ENCODE measurements around the gene ARRDC1. TPM values are rescaled to one million over a fixed set of nuclear protein-coding genes. Genes with fewer than 3 reads are reported as not detected.
A peak's percentile ranks its signal among the peaks of the same experiment; 100 is the strongest.

The ARRDC1 gene
- total and polyA plus RNA-seq, 8 donors: 20.9 to 161 (median 26.5) TPM

DNA sequence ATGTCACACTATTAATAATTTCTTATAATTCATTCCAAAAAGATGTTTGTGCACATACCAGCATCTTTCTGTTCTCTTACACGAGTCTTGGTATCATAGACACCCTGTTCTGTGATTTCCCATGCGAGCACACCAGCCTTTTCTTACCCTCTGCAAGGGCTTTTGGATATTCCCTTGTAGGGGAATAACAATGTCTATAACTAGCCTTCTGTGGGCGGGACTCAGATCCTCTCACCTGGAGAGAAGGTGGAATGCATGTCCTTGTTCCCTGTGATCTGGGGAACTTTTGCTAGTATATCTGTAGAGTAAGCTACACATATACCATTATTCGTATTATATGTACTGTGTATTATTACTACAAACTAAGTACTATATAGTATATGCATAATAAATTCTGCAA lies 58.1 kb downstream of the ARRDC1 start:
- WGBS, 2 donors: 87% methylated on average over 4 of the region's 4 CpGs
- Histone ChIP-seq H3K36me3 (no peaks in the 10 kb centered on the region), H3K9me3 (no peaks in the 10 kb centered on the region), H3K4me1 (peaks cover 0 to 5% (median 0%) of the 10 kb centered on the region in 3 donors), H3K27ac (no peak overlapping the region), H3K4me3 (no peak overlapping the region), H3K27me3 (no peaks in the 10 kb centered on the region)
- ATAC-seq (no peak), DNase-seq (no peak), FAIRE-seq (no peak)
- intact Hi-C loops (cut with DNase I): no loop called here
- TF ChIP-seq, protein P1, sequence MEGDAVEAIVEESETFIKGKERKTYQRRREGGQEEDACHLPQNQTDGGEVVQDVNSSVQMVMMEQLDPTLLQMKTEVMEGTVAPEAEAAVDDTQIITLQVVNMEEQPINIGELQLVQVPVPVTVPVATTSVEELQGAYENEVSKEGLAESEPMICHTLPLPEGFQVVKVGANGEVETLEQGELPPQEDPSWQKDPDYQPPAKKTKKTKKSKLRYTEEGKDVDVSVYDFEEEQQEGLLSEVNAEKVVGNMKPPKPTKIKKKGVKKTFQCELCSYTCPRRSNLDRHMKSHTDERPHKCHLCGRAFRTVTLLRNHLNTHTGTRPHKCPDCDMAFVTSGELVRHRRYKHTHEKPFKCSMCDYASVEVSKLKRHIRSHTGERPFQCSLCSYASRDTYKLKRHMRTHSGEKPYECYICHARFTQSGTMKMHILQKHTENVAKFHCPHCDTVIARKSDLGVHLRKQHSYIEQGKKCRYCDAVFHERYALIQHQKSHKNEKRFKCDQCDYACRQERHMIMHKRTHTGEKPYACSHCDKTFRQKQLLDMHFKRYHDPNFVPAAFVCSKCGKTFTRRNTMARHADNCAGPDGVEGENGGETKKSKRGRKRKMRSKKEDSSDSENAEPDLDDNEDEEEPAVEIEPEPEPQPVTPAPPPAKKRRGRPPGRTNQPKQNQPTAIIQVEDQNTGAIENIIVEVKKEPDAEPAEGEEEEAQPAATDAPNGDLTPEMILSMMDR (IDR thresholded peaks at IDR 0.05): no peak

DNA sequence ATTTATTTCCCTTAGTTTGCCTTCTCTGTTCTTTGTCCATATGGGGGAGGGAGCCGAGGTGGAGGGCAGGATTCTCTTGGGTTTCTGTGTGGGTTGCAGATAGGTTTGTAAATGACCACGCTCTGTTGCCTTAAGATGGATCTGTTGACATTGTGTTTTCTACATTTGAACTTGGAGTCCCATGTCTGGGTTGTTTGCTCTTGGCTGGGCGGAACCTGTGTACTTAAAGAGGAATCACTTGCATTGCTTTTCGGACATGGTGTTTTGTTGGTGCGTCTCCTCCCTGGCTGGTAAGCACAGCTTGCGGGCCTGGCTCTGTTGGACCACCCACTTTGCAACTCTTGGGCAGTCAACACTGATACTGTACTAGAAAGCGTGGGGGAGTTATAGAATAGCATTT lies 59.2 kb downstream of the ARRDC1 start:
- 46 to 52% methylated on average over 7 of the region's 7 CpGs for WGBS, 2 donors
- DNase-seq (no peak), ATAC-seq (peak in 3 of 4 donors; percentile 17 to 66 (median 22)), FAIRE-seq (no peak)
- intact Hi-C loops (cut with DNase I): no loop called here
- H3K27ac ChIP-seq: no peak overlapping the region
- no peaks in the 10 kb centered on the region for H3K36me3 ChIP-seq
- H3K27me3 ChIP-seq: no peaks in the 10 kb centered on the region
- no peak overlapping the region for H3K4me3 ChIP-seq
- peaks cover 0 to 5% (median 0%) of the 10 kb centered on the region in 3 donors for H3K4me1 ChIP-seq
- TF ChIP-seq, protein P1 (IDR thresholded peaks at IDR 0.05): no peak
- no peaks in the 10 kb centered on the region for H3K9me3 ChIP-seq

Other genes starting within 250 kb of the ARRDC1 start
- 10 to 100 TPM in 3 of 6 donors, 1 to 10 TPM in 3; 8.1 to 16.5 (median 10.4) TPM for gene EXD3, start 182.5 kb upstream of the ARRDC1 start, total RNA-seq
- gene EXD3, start 182.5 kb upstream of the ARRDC1 start, polyA plus RNA-seq: 10 to 100 TPM; 43.1 to 57.3 TPM
- gene NOXA1, start 182.3 kb upstream of the ARRDC1 start, total RNA-seq: 10 to 100 TPM in 3 of 6 donors, 1 to 10 TPM in 3; 6.6 to 15.0 (median 10.0) TPM
- 10 to 100 TPM; 40.0 to 45.5 TPM for gene NOXA1, start 182.3 kb upstream of the ARRDC1 start, polyA plus RNA-seq
- 1 to 10 TPM in 5 of 6 donors, under 1 TPM in 1; 0.98 to 3.8 (median 1.3) TPM for gene ENTPD8, start 164.3 kb upstream of the ARRDC1 start, total RNA-seq
- gene ENTPD8, start 164.3 kb upstream of the ARRDC1 start, polyA plus RNA-seq: 1 to 10 TPM; 3.9 to 4.7 TPM
- 10 to 100 TPM; 22.0 to 34.4 (median 26.3) TPM for gene NSMF, start 146.4 kb upstream of the ARRDC1 start, total RNA-seq
- 10 to 100 TPM; 68.6 to 81.0 TPM for gene NSMF, start 146.4 kb upstream of the ARRDC1 start, polyA plus RNA-seq
- 10 to 100 TPM in 5 of 6 donors, 1 to 10 TPM in 1; 7.1 to 23.8 (median 17.7) TPM for gene PNPLA7, start 55.3 kb upstream of the ARRDC1 start, total RNA-seq
- 10 to 100 TPM; 62.8 to 71.8 TPM for gene PNPLA7, start 55.3 kb upstream of the ARRDC1 start, polyA plus RNA-seq
- gene MRPL41, start 53.8 kb upstream of the ARRDC1 start, total RNA-seq: 10 to 100 TPM; 16.6 to 30.1 (median 19.0) TPM
- 10 to 100 TPM; 49.6 to 74.1 TPM for gene MRPL41, start 53.8 kb upstream of the ARRDC1 start, polyA plus RNA-seq
- 10 to 100 TPM; 16.7 to 27.4 (median 21.5) TPM for gene DPH7, start 26.8 kb upstream of the ARRDC1 start, total RNA-seq
- gene DPH7, start 26.8 kb upstream of the ARRDC1 start, polyA plus RNA-seq: 100 to 1,000 TPM; 107 to 174 TPM
- 10 to 100 TPM in 1 of 6 donors, 1 to 10 TPM in 5; 6.1 to 11.1 (median 9.1) TPM for gene ZMYND19, start 15.2 kb upstream of the ARRDC1 start, total RNA-seq
- 10 to 100 TPM; 18.0 to 18.6 TPM for gene ZMYND19, start 15.2 kb upstream of the ARRDC1 start, polyA plus RNA-seq
- gene EHMT1, start 13.3 kb downstream of the ARRDC1 start, total RNA-seq: 10 to 100 TPM; 29.9 to 51.1 (median 32.6) TPM
- gene EHMT1, start 13.3 kb downstream of the ARRDC1 start, polyA plus RNA-seq: 10 to 100 TPM; 30.3 to 42.0 TPM

All from pancreas (tissue), 10 donors.